GM18520 (cell line): Measurements from ENCODE around the gene MAGEB6.
"Not testable (repeated sequence)": the region's sequence is repeated elsewhere in the genome, so short reads cannot be mapped to it uniquely, and the experiment has no call there.

Experiments used
- ATAC-seq: cut with Tn5 transposase; IDR thresholded peaks from one replicate; pipeline ENCODE4 v1.9.1; 2021; ENCODE audit not compliant: unreplicated experiment

The MAGEB6 gene

GRCh38 chrX:26192204-26192603 lies at the start of gene MAGEB6:
MAGEB6 (plus strand) TSS chrX:26192440; CDS start chrX:26193847, 1,407 bp downstream.
- no peak for ATAC-seq

- ATAC-seq, result no peak
These were observed 46.2 kb upstream of the MAGEB6 start for GRCh38 chrX:26146024-26146423.

GRCh38 chrX:26160301-26160700 lies 31.9 kb upstream of the MAGEB6 start, which contains the start of gene MAGEB6B:
MAGEB6B (plus strand) TSS chrX:26160601; CDS start chrX:26160601, 0 bp downstream.
- no peak for ATAC-seq

GRCh38 chrX:26203561-26203960 lies 11.3 kb downstream of the MAGEB6 start:
- no peak for ATAC-seq

- not testable (repeated sequence) for ATAC-seq
These were observed 12.5 kb downstream of the MAGEB6 start for GRCh38 chrX:26204717-26205116.

- ATAC-seq, result no peak
These were observed 15.8 kb downstream of the MAGEB6 start for GRCh38 chrX:26208012-26208411.

- no peak for ATAC-seq
These were observed 23.6 kb downstream of the MAGEB6 start, which contains the start of gene MAGEB5 for GRCh38 chrX:26215869-26216268. MAGEB5 (plus strand) TSS chrX:26216169; CDS start chrX:26217302, 1,133 bp downstream.

- ATAC-seq, result no peak
These were observed 27.1 kb downstream of the MAGEB6 start for GRCh38 chrX:26219351-26219750.

- no peak for ATAC-seq
These were observed 41.9 kb downstream of the MAGEB6 start for GRCh38 chrX:26234177-26234576.
